GM12878 (cell line): Measurements from ENCODE around the gene PLAAT3. TPM values are rescaled to one million over a fixed set of nuclear protein-coding genes. Genes with fewer than 3 reads are reported as not detected.
A peak's percentile ranks its signal among the peaks of the same experiment; 100 is the strongest.
"Not testable (repeated sequence)": the region's sequence is repeated elsewhere in the genome, so short reads cannot be mapped to it uniquely, and the experiment has no call there.

Source experiments
- ATAC-seq: fragments of 200-7000 bp; cut with Tn5 transposase; 3 replicates; pipeline ENCODE4 v1.9.1; 2020; ENCODE audit warnings: mild to moderate bottlenecking, moderate library complexity
- BruUV-seq: library from RNA; stranded (reverse); fragments of 400-500 nt; replicated peaks from 2 replicates; lab custom pipeline; 2021; lab: Mats Ljungman, UMichigan
- CTCF ChIA-PET: fragments of 300-600 bp; sonication (Branson Sonifier 250); formaldehyde crosslinking; extraction: SDS; loops from one replicate; lab custom pipeline; 2021; ENCODE audit warnings: inconsistent platforms; lab: Yijun Ruan, JAX
- POLR2A ChIA-PET: fragments of 350-600 bp; formaldehyde crosslinking; extraction: SDS; loops from one replicate; lab custom pipeline; 2021; ENCODE audit warnings: inconsistent platforms; lab: Charles Lee
- RAD21 ChIA-PET: fragments of 300-600 bp; sonication (Branson Sonifier 250); formaldehyde crosslinking; loops from one replicate; lab custom pipeline; 2023; ENCODE audit warnings: antibody characterized with exemption; ENCODE audit not compliant: unreplicated experiment; lab: Charles Lee
- SMC1A ChIA-PET: fragments of 300-600 bp; sonication (Branson Sonifier 250); formaldehyde crosslinking; loops from one replicate; lab custom pipeline; 2023; ENCODE audit not compliant: unreplicated experiment, uncharacterized antibody; lab: Charles Lee
- DNase-seq: peaks from one replicate; pipeline ENCODE4 v3.0.0-alpha.2; 2011; ENCODE audit warnings: low read depth, low spot score
- FAIRE-seq: peaks from 3 replicates; lab custom pipeline; 2011; peaks lifted over from hg19 to GRCh38; lab: Jason Lieb, UNC
- H2AFZ ChIP-seq: 2 replicates; pipeline ENCODE4 v1.6.0; 2011; ENCODE audit warnings: low read depth, low read length, control low read depth; ENCODE audit not compliant: control insufficient read depth
- H3K27ac ChIP-seq: 2 replicates; pipeline ENCODE4 v1.5.1; 2011; ENCODE audit warnings: control low read depth; ENCODE audit not compliant: control insufficient read depth, insufficient read depth
- H3K27me3 ChIP-seq, 2 experiments: replicated peaks in 1 of 2; 2 replicates each; pipeline versions ENCODE4 v1.6.0 to v1.6.1; 2011; ENCODE audit warnings: low read length in 1 of 2; ENCODE audit not compliant: control insufficient read depth in 2 of 2, insufficient read depth in 2 of 2
- H3K36me3 ChIP-seq, 2 experiments: 2 replicates each; pipeline ENCODE4 v1.5.1; 2011; ENCODE audit warnings: low read length in 1 of 2; ENCODE audit not compliant: control insufficient read depth in 2 of 2, insufficient read depth in 2 of 2
- H3K4me1 ChIP-seq: 2 replicates; pipeline ENCODE4 v1.6.1; 2011; ENCODE audit warnings: mild to moderate bottlenecking, low read length, moderate library complexity, mixed read lengths; ENCODE audit not compliant: control insufficient read depth, insufficient read depth
- H3K4me2 ChIP-seq: 2 replicates; pipeline ENCODE4 v1.6.0; 2011; ENCODE audit warnings: control low read depth; ENCODE audit not compliant: control insufficient read depth, insufficient read depth
- H3K4me3 ChIP-seq: fragments of 200-600 bp; sonication (generic); 2 replicates; pipeline ENCODE4 v1.5.1; 2016
- H3K79me2 ChIP-seq: 2 replicates; pipeline ENCODE4 v1.6.0; 2011; ENCODE audit warnings: low read length; ENCODE audit not compliant: control insufficient read depth, insufficient read depth
- H3K9ac ChIP-seq: 2 replicates; pipeline ENCODE4 v1.8.0; 2011; ENCODE audit warnings: low read length, control low read depth, mixed read lengths; ENCODE audit not compliant: control insufficient read depth, insufficient read depth
- H3K9me3 ChIP-seq: replicated peaks from 3 replicates; pipeline ENCODE4 v1.5.1; 2011; ENCODE audit warnings: mild to moderate bottlenecking, low read length; ENCODE audit not compliant: control insufficient read depth, insufficient read depth
- H4K20me1 ChIP-seq: 2 replicates; pipeline ENCODE4 v1.6.0; 2011; ENCODE audit not compliant: control insufficient read depth, insufficient read depth
- HDGF ChIP-seq: fragments of 450-650 bp; IDR thresholded peaks from 2 replicates; pipeline ENCODE4 v1.6.1; 2016; ENCODE audit warnings: antibody characterized with exemption
- NR2F1 ChIP-seq: fragments of 450-650 bp; conservative IDR thresholded peaks from 2 replicates; pipeline ENCODE4 v1.6.1; 2017; ENCODE audit warnings: mild to moderate bottlenecking
- YY1 ChIP-seq: IDR thresholded peaks from 2 replicates; pipeline ENCODE4 v1.6.1; 2011; ENCODE audit warnings: low read depth, mild to moderate bottlenecking, low read length
- WGBS: methylation state at CpG from one replicate; pipeline ENCODE4 v1.1.6; 2016; ENCODE audit warnings: low lambda C conversion rate; ENCODE audit not compliant: insufficient replicate concordance, insufficient coverage; ENCODE audit errors: missing lambda C conversion rate; 5-methylcytosine and 5-hydroxymethylcytosine counted together
- in situ Hi-C: fragments of 300-500 bp; cut with MboI; formaldehyde crosslinking; loops from 9 replicates; pipeline ENCODE4 v1.14.3; 2018; ENCODE audit warnings: mixed read lengths
- intact Hi-C: fragments of 100-400 bp; cut with micrococcal nuclease; formaldehyde crosslinking; loops from one replicate; pipeline ENCODE4 v1.14.2; 2022; ENCODE audit not compliant: unreplicated experiment
- polyA plus RNA-seq, 11 experiments: library from polyadenylated mRNA; depleted of rRNA in 4 of 11; unstranded in 6 of 11; stranded (reverse) in 5 of 11; fragments of >200 nt; fragmentation: Nextera tagmentation in 4 of 11; fragmentation: Illumina TruSeq in 1 of 11; extraction: Ambion mirVana in 4 of 11; extraction: Trizol in 1 of 11; gene quantifications; 1 replicate in 1 of 11; 2 replicates in 10 of 11; pipeline versions ENCODE4 v1.2.1 to v1.2.3, GENCODE V29; 2011 to 2016; ENCODE audit warnings: inconsistent platforms in 2 of 11, missing spikeins in 2 of 11, low read depth in 1 of 11
- total RNA-seq, 4 experiments: library from RNA; depleted of rRNA in 3 of 4; stranded (reverse); fragments of >200 nt in 3 of 4; fragmentation: Illumina TruSeq in 1 of 4; extraction: Trizol in 1 of 4; gene quantifications; 2 replicates each; pipeline versions ENCODE4 v1.2.1 to v1.2.3, GENCODE V29; 2013 to 2021

Gene PLAAT3
- total and polyA plus RNA-seq, 10 of the 15 experiments (the other 5 are each of a cell fraction or from before 2014, with no cell fraction given), result 4.8 to 37.0 (median 14.8) TPM

DNA sequence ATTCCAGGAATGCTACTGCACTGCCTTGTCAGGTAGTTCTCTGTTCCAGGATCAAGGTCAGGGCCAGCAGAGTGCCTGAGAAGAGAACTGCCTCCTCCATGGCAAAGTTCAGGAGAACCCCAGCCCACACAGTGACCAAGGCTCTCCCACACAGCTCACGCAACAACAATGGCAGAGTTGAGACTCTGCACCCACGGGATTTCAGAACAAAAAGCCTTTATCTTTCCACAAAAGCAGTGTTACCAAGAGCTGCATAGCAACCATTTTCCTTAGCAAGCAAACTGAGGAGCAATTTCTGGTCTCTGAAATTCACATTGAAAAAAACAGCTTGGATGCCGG lies 11.1 kb downstream of the PLAAT3 start:
- SMC1A ChIA-PET, result interaction anchor here (2.3 kb wide), 1 partner anchor 24 kb away, joined by 6 read pairs; no protein-coding TSS in a partner anchor
- intact Hi-C loops (no loop called here), in situ Hi-C loops (no loop called here)
- Histone ChIP-seq H3K27ac (no peak overlapping the region), H3K4me2 (no peak overlapping the region), H3K9me3 (no peaks in the 10 kb centered on the region), H2AFZ (no peak overlapping the region), H3K9ac (no peak overlapping the region), H4K20me1 (no peaks in the 10 kb centered on the region), H3K27me3 (no peaks in the 10 kb centered on the region), H3K36me3 (no peaks in the 10 kb centered on the region), H3K79me2 (no peaks in the 10 kb centered on the region), H3K4me3 (no peak overlapping the region), H3K4me1 (no peaks in the 10 kb centered on the region)
- RAD21 ChIA-PET, result no interaction called here
- ATAC-seq (no peak; the same call in 2 of the 3 replicates), FAIRE-seq (no peak), DNase-seq (no peak)
- WGBS, result 55% methylated on average over 3 of the region's 3 CpGs
- no TSS peak for BruUV-seq
- CTCF ChIA-PET, result no interaction called here
- TF ChIP-seq YY1 (0 out of 2 replicates have a peak, but pooled peaks have one; percentile 26), HDGF (no peak), NR2F1 (peak; percentile 40; the same call in 1 of the 2 replicates)
- POLR2A ChIA-PET, result interaction anchor here (1.8 kb wide), 1 partner anchor 11 kb away, joined by 4 read pairs; no protein-coding TSS in a partner anchor

- H3K4me2 ChIP-seq, ATAC-seq, CTCF ChIA-PET, H2AFZ ChIP-seq, H3K9me3 ChIP-seq, intact Hi-C loops, H3K4me3 ChIP-seq, H3K27ac ChIP-seq, H3K4me1 ChIP-seq, H3K27me3 ChIP-seq, FAIRE-seq, BruUV-seq, H3K9ac ChIP-seq, H3K36me3 ChIP-seq, H3K79me2 ChIP-seq, in situ Hi-C loops, H4K20me1 ChIP-seq, DNase-seq: not testable (repeated sequence)
- ChIA-PET SMC1A (interaction anchor here (2.3 kb wide), 1 partner anchor 25 kb away, joined by 6 read pairs; no protein-coding TSS in a partner anchor), POLR2A (interaction anchor here (1.8 kb wide), 1 partner anchor 11 kb away, joined by 4 read pairs; no protein-coding TSS in a partner anchor), RAD21 (interaction anchor here (1.2 kb wide), 1 partner anchor 82 kb away, joined by 3 read pairs; no protein-coding TSS in a partner anchor)
- WGBS, result 64% methylated on average over 11 of the region's 11 CpGs
Measured at GRCh38 chr11:63602290-63603179, 11.7 kb downstream of the PLAAT3 start.
